Activated CD4-positive, alpha-beta T cell treated with anti-CD3 and anti-CD28 coated beads, Interleukin-2, amount 10 ng/mL, durations not matched to agents 24 days and 14 days (primary cell): ENCODE measurements around the gene THEM5. TPM values are rescaled to one million over a fixed set of nuclear protein-coding genes. Genes with fewer than 3 reads are reported as not detected.

Experiments
- DNase-seq: peaks from one replicate; pipeline ENCODE4 v3.0.0; 2022
- H3K27ac Mint-ChIP-seq: one replicate; pipeline ENCODE4 v1.8.0; 2022; ENCODE audit warnings: mild to moderate bottlenecking, mixed read lengths
- H3K27me3 Mint-ChIP-seq: one replicate; pipeline ENCODE4 v1.8.0; 2022; ENCODE audit warnings: mixed read lengths
- H3K36me3 Mint-ChIP-seq: one replicate; pipeline ENCODE4 v1.8.0; 2022; ENCODE audit warnings: low read depth, mild to moderate bottlenecking, mixed read lengths
- H3K4me1 Mint-ChIP-seq: one replicate; pipeline ENCODE4 v1.8.0; 2021; ENCODE audit warnings: mixed read lengths
- H3K4me3 Mint-ChIP-seq: one replicate; pipeline ENCODE4 v1.8.0; 2022; ENCODE audit warnings: mild to moderate bottlenecking, moderate library complexity, mixed read lengths
- H3K9me3 Mint-ChIP-seq: one replicate; pipeline ENCODE4 v1.8.0; 2021; ENCODE audit warnings: mixed read lengths
- intact Hi-C: fragments of 100-400 bp; cut with micrococcal nuclease; formaldehyde crosslinking; loops from one replicate; pipeline ENCODE4 v1.15.1; 2023
- total RNA-seq: library from RNA; stranded (reverse); gene quantifications from 2 replicates; pipeline ENCODE4 v1.2.3, GENCODE V29; 2022

Gene THEM5
- total RNA-seq, 1 donor from 2014 or later: not detected

DNA sequence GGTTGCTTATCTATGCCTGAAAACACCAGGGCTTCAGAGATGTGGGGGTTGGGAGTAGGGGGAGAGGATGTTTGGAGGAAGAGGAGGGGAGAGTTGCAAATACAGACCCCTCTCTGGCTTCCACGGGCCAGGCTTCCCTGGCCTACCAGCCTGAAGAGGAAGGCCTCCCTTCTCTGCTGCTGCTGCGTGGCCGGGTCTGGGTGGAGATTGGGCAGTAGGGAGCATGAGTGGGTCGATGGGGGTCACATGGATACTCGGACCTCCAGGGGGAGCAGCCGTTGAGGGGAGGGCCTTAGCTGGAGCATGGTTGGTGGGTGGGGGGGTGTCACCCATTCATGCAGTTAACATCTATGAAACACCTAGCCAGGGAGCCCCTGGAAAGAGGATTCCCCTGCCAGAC lies 23.5 kb downstream of the THEM5 start:
- Mint-ChIP-seq H3K9me3 (no peaks in the 10 kb centered on the region), H3K4me1 (peaks cover 62% of the 10 kb centered on the region), H3K27me3 (no peaks in the 10 kb centered on the region), H3K4me3 (peak overlapping the region; percentile 60), H3K27ac (peak overlapping the region; percentile 82), H3K36me3 (no peaks in the 10 kb centered on the region)
- intact Hi-C loops: no loop called here
- no peak for DNase-seq

DNA sequence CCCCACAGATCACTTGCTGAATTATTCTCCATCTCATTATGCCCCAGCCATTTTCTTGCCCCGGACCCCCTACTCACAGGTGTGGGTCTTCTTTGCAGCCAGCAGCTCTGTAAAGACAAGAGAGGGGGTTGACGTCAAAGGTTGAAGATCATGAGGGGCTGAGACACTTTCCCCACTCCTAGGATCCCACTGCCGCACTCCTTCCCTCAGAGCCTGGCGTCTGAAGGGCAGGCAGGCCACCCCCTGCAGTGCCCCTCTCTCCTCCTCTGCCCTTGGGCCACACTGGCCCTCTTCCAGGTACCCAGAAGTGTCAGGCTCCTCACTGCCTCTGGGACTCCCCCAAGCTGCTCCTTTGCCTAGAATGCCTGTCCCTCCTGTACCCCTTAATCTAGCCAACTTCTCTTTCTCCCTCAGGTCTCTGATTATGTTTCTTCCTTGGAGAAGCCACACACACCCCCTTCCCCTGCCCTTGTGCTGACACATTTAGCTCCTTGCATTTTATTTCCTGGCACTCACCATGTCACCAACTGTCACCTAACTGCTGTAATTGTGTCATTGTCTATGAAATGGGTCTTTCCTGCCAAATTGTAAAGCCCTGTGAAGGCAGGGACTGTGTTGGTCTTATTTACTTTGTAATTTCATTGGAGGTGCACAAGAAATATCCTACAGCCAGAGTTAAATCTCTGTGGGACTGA lies 24.0 kb downstream of the THEM5 start:
- intact Hi-C loops: no loop called here
- Mint-ChIP-seq H3K36me3 (no peaks in the 10 kb centered on the region), H3K27ac (peak overlapping the region; percentile 82), H3K9me3 (no peaks in the 10 kb centered on the region), H3K4me1 (peaks cover 61% of the 10 kb centered on the region), H3K4me3 (peak overlapping the region; percentile 60), H3K27me3 (no peaks in the 10 kb centered on the region)
- DNase-seq: peak; percentile 70

DNA sequence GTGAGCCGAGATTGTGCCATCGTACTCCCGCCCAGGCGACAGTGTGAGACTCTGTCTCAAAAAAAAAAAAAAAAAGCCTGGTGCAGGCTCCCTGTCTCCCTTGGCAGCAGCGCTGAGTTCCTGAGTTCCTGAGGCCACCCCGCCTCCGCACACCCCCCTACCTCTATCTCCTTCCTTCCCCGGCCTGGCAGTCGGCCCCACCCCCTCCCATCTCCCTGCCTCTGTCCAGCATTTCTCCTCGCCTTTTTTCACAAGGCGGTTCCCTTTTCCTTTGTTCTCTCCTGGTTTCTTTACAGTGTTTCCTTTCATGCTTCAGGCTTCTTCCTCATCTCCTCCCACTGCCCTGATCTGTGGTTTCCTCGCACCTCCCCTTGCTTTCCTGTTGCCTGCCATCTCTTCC lies 24.6 kb downstream of the THEM5 start:
- intact Hi-C loops: no loop called here
- no peaks in the 10 kb centered on the region for H3K9me3 Mint-ChIP-seq
- H3K4me1 Mint-ChIP-seq: peaks cover 60% of the 10 kb centered on the region
- DNase-seq: peak; percentile 70
- H3K4me3 Mint-ChIP-seq: peak overlapping the region; percentile 60
- H3K27me3 Mint-ChIP-seq: no peaks in the 10 kb centered on the region
- peak overlapping the region; percentile 82 for H3K27ac Mint-ChIP-seq
- no peaks in the 10 kb centered on the region for H3K36me3 Mint-ChIP-seq

- peak overlapping the region; percentile 55 for H3K4me3 Mint-ChIP-seq
- intact Hi-C loops: no loop called here
- no peaks in the 10 kb centered on the region for H3K27me3 Mint-ChIP-seq
- no peak for DNase-seq
- peaks cover 57% of the 10 kb centered on the region for H3K4me1 Mint-ChIP-seq
- H3K9me3 Mint-ChIP-seq: no peaks in the 10 kb centered on the region
- peak overlapping the region; percentile 66 for H3K27ac Mint-ChIP-seq
- no peaks in the 10 kb centered on the region for H3K36me3 Mint-ChIP-seq
These were observed 25.7 kb downstream of the THEM5 start for GRCh38 chr1:151827853-151828252.

DNA sequence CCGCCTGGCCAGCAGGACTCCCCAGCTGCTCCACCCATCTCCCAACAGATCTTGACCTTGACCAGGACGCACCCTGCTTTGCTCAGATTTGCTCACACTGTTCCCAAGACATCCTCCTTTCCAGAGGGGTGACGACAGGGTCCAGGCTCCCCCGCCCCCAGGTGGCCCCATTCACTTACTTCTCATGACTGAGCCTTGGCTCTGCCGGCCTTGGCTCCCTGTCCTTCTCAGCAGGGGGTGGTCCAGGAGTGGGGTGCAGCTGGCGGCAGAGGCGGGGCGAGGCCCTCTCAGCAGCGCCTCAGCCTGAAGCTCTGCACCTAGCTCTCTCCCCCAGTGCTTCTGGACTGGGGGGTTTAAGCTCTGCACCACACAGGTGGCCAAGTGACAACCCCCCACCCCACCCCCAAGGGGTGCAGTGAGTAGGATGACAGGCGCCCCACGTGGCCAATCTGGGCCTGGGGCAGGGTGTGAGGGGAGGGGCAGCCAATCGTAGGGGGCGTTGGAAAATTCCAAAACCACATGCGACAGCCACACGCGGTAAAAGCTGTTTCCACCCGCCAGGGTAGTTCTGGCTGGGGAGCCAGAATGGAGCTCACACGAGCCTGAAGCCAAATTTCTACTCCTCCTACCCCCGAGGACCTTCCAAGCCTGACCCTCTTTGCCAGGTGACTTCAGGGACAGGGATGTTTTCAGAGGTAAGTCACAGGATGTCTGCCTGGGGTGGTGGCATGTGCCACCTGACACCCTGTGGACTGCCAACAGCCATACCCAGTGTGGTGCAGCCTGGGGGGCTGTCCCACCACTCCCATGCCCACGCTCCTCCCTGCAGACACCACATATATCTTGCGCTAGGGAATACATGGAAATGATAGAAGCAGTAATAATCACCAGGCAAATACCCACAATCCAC lies 27.5 kb downstream of the THEM5 start:
- no peaks in the 10 kb centered on the region for H3K27me3 Mint-ChIP-seq
- no peaks in the 10 kb centered on the region for H3K36me3 Mint-ChIP-seq
- peak overlapping the region; percentile 57 for H3K27ac Mint-ChIP-seq
- peak overlapping the region; percentile 28 for H3K4me3 Mint-ChIP-seq
- H3K9me3 Mint-ChIP-seq: no peaks in the 10 kb centered on the region
- intact Hi-C loops: no loop called here
- peaks cover 65% of the 10 kb centered on the region for H3K4me1 Mint-ChIP-seq
- no peak for DNase-seq

- H3K9me3 Mint-ChIP-seq: no peaks in the 10 kb centered on the region
- no peaks in the 10 kb centered on the region for H3K36me3 Mint-ChIP-seq
- intact Hi-C loops: no loop called here
- no peak overlapping the region for H3K27ac Mint-ChIP-seq
- H3K27me3 Mint-ChIP-seq: no peaks in the 10 kb centered on the region
- H3K4me3 Mint-ChIP-seq: peak overlapping the region; percentile 15
- peaks cover 67% of the 10 kb centered on the region for H3K4me1 Mint-ChIP-seq
- no peak for DNase-seq
These were observed 28.3 kb downstream of the THEM5 start for GRCh38 chr1:151825204-151825603.

DNA sequence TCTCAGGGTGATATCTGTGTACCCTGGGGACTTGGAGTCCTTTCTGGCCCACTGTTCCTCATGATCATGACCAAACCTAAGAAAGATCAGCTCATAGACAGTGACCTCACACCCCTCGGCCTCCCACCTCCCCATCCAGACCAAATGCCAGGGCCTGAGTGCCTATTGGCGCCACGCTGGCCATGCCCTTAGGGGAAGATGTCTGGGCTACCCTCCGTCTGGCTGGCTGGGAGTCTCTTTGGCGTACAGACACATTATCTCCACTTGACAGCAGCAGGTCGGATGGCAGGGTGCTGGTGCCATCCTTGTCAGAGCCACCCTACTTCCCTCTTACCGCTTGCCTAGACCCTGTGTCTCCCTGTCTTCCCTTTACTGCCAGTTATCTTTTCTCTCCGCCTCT lies 30.3 kb downstream of the THEM5 start:
- no peaks in the 10 kb centered on the region for H3K9me3 Mint-ChIP-seq
- peaks cover 55% of the 10 kb centered on the region for H3K4me1 Mint-ChIP-seq
- no peaks in the 10 kb centered on the region for H3K36me3 Mint-ChIP-seq
- intact Hi-C loops: loop anchor here (2.0 kb wide), 2 partner anchors 14 to 32 kb away; partner anchors contain the start of gene TDRKH
- H3K27ac Mint-ChIP-seq: peak overlapping the region; percentile 58
- no peak for DNase-seq
- no peaks in the 10 kb centered on the region for H3K27me3 Mint-ChIP-seq
- H3K4me3 Mint-ChIP-seq: no peak overlapping the region

- peak overlapping the region; percentile 72 for H3K27ac Mint-ChIP-seq
- no peaks in the 10 kb centered on the region for H3K36me3 Mint-ChIP-seq
- no peaks in the 10 kb centered on the region for H3K27me3 Mint-ChIP-seq
- H3K4me3 Mint-ChIP-seq: peak overlapping the region; percentile 42
- intact Hi-C loops: loop anchor here (2.0 kb wide), 2 partner anchors 14 to 32 kb away; partner anchors contain the start of gene TDRKH
- H3K9me3 Mint-ChIP-seq: no peaks in the 10 kb centered on the region
- peaks cover 49% of the 10 kb centered on the region for H3K4me1 Mint-ChIP-seq
- DNase-seq: peak; percentile 68
These were observed 31.1 kb downstream of the THEM5 start for GRCh38 chr1:151822404-151822803.

GRCh38 chr1:151820940-151821339 lies 32.6 kb downstream of the THEM5 start:
- H3K27me3 Mint-ChIP-seq: no peaks in the 10 kb centered on the region
- H3K36me3 Mint-ChIP-seq: no peaks in the 10 kb centered on the region
- no peaks in the 10 kb centered on the region for H3K9me3 Mint-ChIP-seq
- peak overlapping the region; percentile 8 for H3K27ac Mint-ChIP-seq
- H3K4me3 Mint-ChIP-seq: no peak overlapping the region
- peak; percentile 68 for DNase-seq
- intact Hi-C loops: no loop called here
- H3K4me1 Mint-ChIP-seq: peaks cover 55% of the 10 kb centered on the region

DNA sequence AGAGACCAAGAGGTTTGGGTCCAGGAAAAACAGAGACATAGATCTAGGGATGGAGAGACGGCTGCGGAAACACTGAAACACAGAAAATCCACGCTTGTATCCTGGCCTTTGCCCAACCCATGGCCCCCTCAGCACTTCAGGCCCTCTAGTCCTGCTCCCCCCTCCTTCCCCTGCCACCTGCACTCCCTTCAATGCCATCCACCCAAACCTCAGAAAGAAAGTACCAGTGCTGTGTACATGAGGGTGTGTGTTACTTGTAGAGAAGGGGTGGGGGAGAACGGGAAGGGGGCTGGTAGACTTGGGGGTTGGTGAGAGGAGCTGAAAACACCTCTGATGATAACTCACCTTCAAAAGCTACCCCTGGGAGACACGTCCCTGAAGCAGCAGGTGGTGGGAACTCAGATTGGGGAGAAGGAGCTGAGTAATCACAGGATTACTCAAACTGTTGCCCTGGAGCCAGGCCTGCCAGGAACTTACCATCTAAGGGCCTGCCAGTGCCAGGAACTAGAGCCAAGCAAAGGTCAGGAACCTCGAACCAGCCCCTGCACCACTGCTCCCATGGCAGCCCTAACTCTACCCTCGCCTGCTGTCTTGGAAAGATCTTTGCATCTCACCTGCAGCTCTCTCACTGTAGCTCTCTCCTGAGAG lies 33.4 kb downstream of the THEM5 start:
- DNase-seq: no peak
- Mint-ChIP-seq H3K4me3 (peak overlapping the region; percentile 2), H3K9me3 (no peaks in the 10 kb centered on the region), H3K27ac (no peak overlapping the region), H3K27me3 (no peaks in the 10 kb centered on the region), H3K4me1 (peaks cover 57% of the 10 kb centered on the region), H3K36me3 (no peaks in the 10 kb centered on the region)
- intact Hi-C loops: no loop called here

GRCh38 chr1:151819227-151819835 lies 34.2 kb downstream of the THEM5 start:
- DNase-seq: no peak
- intact Hi-C loops: no loop called here
- no peaks in the 10 kb centered on the region for H3K36me3 Mint-ChIP-seq
- no peaks in the 10 kb centered on the region for H3K9me3 Mint-ChIP-seq
- peaks cover 54% of the 10 kb centered on the region for H3K4me1 Mint-ChIP-seq
- H3K27me3 Mint-ChIP-seq: no peaks in the 10 kb centered on the region
- no peak overlapping the region for H3K4me3 Mint-ChIP-seq
- no peak overlapping the region for H3K27ac Mint-ChIP-seq

DNA sequence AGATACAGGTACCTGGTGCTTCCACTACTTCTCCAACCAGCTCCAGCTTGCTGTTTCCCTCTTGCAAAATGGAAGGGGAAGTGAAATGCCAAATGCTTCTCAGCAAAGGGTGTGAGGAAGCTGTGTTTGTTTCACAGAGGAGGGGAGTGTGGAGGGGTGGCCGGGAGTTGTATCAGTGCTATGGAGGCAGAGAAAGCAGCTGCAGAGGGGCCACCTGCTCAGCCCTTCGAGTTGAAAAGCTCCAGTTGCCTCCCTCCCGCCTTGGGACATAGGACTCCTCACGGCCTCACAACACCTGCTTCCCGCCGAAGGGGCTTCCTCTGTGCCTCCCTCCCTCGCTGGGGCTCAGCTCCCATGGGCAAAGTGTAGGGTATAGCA lies 36.2 kb downstream of the THEM5 start:
- Mint-ChIP-seq H3K36me3 (no peaks in the 10 kb centered on the region), H3K4me1 (peaks cover 44% of the 10 kb centered on the region), H3K27me3 (no peaks in the 10 kb centered on the region), H3K9me3 (no peaks in the 10 kb centered on the region), H3K4me3 (no peak overlapping the region), H3K27ac (peak overlapping the region; percentile 16)
- intact Hi-C loops: no loop called here
- DNase-seq: no peak

GRCh38 chr1:151816548-151817352 lies 36.8 kb downstream of the THEM5 start:
- H3K27ac Mint-ChIP-seq: no peak overlapping the region
- H3K27me3 Mint-ChIP-seq: no peaks in the 10 kb centered on the region
- H3K9me3 Mint-ChIP-seq: no peaks in the 10 kb centered on the region
- no peak overlapping the region for H3K4me3 Mint-ChIP-seq
- no peaks in the 10 kb centered on the region for H3K36me3 Mint-ChIP-seq
- peaks cover 40% of the 10 kb centered on the region for H3K4me1 Mint-ChIP-seq
- intact Hi-C loops: no loop called here
- no peak for DNase-seq
